CD4-positive, alpha-beta memory T cell (primary cell): ENCODE measurements around the gene LRP1-AS. TPM values are rescaled to one million over a fixed set of nuclear protein-coding genes. Genes with fewer than 3 reads are reported as not detected.
"Not testable (repeated sequence)": the region's sequence is repeated elsewhere in the genome, so short reads cannot be mapped to it uniquely, and the experiment has no call there.

Source experiments
- CTCF ChIA-PET: fragments of 350-600 bp; sonication (Branson Sonifier 250); formaldehyde crosslinking; loops from one replicate; lab custom pipeline; 2021; ENCODE audit warnings: inconsistent platforms; ENCODE audit not compliant: partially characterized antibody; lab: Charles Lee
- POLR2A ChIA-PET: fragments of 350-600 bp; sonication (Branson Sonifier 250); formaldehyde crosslinking; loops from one replicate; lab custom pipeline; 2021; ENCODE audit not compliant: partially characterized antibody; lab: Charles Lee
- DNase-seq, 5 donors: peaks; one replicate each; pipeline versions ENCODE4 v3.0.0 to v3.0.0-alpha.2; 2020 to 2022; ENCODE audit warnings: mixed read lengths in 1 of 5
- H3K27ac ChIP-seq: one replicate; pipeline ENCODE4 v1.7.0; 2013; ENCODE audit warnings: low read depth, low read length
- H3K27me3 ChIP-seq: 2 replicates; pipeline ENCODE4 v1.7.0; 2013; ENCODE audit warnings: mild to moderate bottlenecking, low read length, moderate library complexity; ENCODE audit not compliant: insufficient read depth
- H3K36me3 ChIP-seq: 2 replicates; pipeline ENCODE4 v1.7.0; 2013; ENCODE audit warnings: mild to moderate bottlenecking, low read length, moderate library complexity; ENCODE audit not compliant: insufficient read depth
- H3K4me1 ChIP-seq: 2 replicates; pipeline ENCODE4 v1.7.0; 2013; ENCODE audit warnings: mild to moderate bottlenecking, low read length, moderate library complexity; ENCODE audit not compliant: insufficient read depth
- H3K4me3 ChIP-seq, 2 donors: one replicate each; pipeline ENCODE4 v1.7.0; 2013; ENCODE audit warnings: low read length in 2 of 2, mild to moderate bottlenecking in 1 of 2
- H3K9me3 ChIP-seq, 2 donors: one replicate each; pipeline ENCODE4 v1.7.0; 2013; ENCODE audit warnings: low read length in 2 of 2, control low read depth in 1 of 2; ENCODE audit not compliant: control insufficient read depth in 1 of 2
- H3K27ac Mint-ChIP-seq, 7 donors: one replicate each; pipeline ENCODE4 v1.8.0; 2020 to 2021; ENCODE audit warnings: mixed read lengths in 7 of 7, mild to moderate bottlenecking in 6 of 7, inconsistent platforms in 3 of 7, moderate library complexity in 3 of 7
- H3K27me3 Mint-ChIP-seq, 2 donors: one replicate each; pipeline ENCODE4 v1.8.0; 2020 to 2021; ENCODE audit warnings: mixed read lengths in 2 of 2
- H3K36me3 Mint-ChIP-seq, 2 donors: one replicate each; pipeline ENCODE4 v1.8.0; 2020 to 2021; ENCODE audit warnings: mixed read lengths in 2 of 2, inconsistent platforms in 1 of 2, mild to moderate bottlenecking in 1 of 2
- H3K4me1 Mint-ChIP-seq, 4 donors: one replicate each; pipeline ENCODE4 v1.8.0; 2020 to 2021; ENCODE audit warnings: mixed read lengths in 4 of 4, mild to moderate bottlenecking in 1 of 4
- H3K4me3 Mint-ChIP-seq, 8 donors: one replicate each; pipeline ENCODE4 v1.8.0; 2020 to 2021; ENCODE audit warnings: mixed read lengths in 8 of 8, mild to moderate bottlenecking in 7 of 8, moderate library complexity in 6 of 8, inconsistent platforms in 3 of 8
- H3K9me3 Mint-ChIP-seq, 8 donors: one replicate each; pipeline ENCODE4 v1.8.0; 2020 to 2021; ENCODE audit warnings: mixed read lengths in 8 of 8, mild to moderate bottlenecking in 5 of 8, inconsistent platforms in 3 of 8, moderate library complexity in 1 of 8
- intact Hi-C: fragments of 100-400 bp; cut with micrococcal nuclease; formaldehyde crosslinking; loops from one replicate; pipeline ENCODE4 v1.15.1; 2023
- polyA plus RNA-seq, 2 donors: library from polyadenylated mRNA; unstranded; fragments of 300-500 nt; fragmentation: Illumina TruSeq; gene quantifications; one replicate each; pipeline ENCODE4 v1.2.3, GENCODE V29; 2021
- total RNA-seq, 2 experiments: library from RNA; stranded (reverse); gene quantifications; one replicate each; pipeline ENCODE4 v1.2.3, GENCODE V29; 2021

Gene LRP1-AS
- total and polyA plus RNA-seq, 4 experiments from 2014 or later, result not detected

GRCh38 chr12:57127101-57127725 is 20.2 kb downstream of the LRP1-AS start:
- ChIA-PET POLR2A (interaction anchor here (0.9 to 5.1 kb wide), 6 partner anchors 15 to 439 kb away, joined by 3 to 57 read pairs (median 4); partner anchors contain the start of genes NAB2, PTGES3 and STAT6), CTCF (interaction anchor here (0.8 to 10.4 kb wide), 9 partner anchors 9 to 116 kb away, joined by 3 to 207 read pairs (median 6); partner anchors contain the start of gene STAT6)
- Mint-ChIP-seq H3K27ac (peak overlapping the region in 6 of 7 donors; percentile 39 to 89 (median 70)), H3K36me3 (no peaks in the 10 kb centered on the region), H3K27me3 (no peaks in the 10 kb centered on the region), H3K4me1 (peaks cover 8 to 26% (median 14%) of the 10 kb centered on the region in 4 donors), H3K9me3 (no peaks in the 10 kb centered on the region), H3K4me3 (peak overlapping the region; percentile 84 to 92 (median 88))
- intact Hi-C loops, result no loop called here
- Histone ChIP-seq H3K4me3 (peak overlapping the region in 1 of 2 donors; percentile 77), H3K27me3 (no peaks in the 10 kb centered on the region), H3K4me1 (peaks cover 8% of the 10 kb centered on the region), H3K36me3 (no peaks in the 10 kb centered on the region), H3K27ac (peak overlapping the region; percentile 59), H3K9me3 (no peaks in the 10 kb centered on the region)
- DNase-seq, result peak; percentile 30 to 83 (median 44)

- CTCF ChIA-PET, result interaction anchor here (0.8 to 10.4 kb wide), 6 partner anchors 10 to 57 kb away, joined by 3 to 207 read pairs (median 45); partner anchors contain the start of gene STAT6
Observed at GRCh38 chr12:57126561-57126960, 20.9 kb downstream of the LRP1-AS start.

GRCh38 chr12:57126061-57126460 is 21.4 kb downstream of the LRP1-AS start:
- Mint-ChIP-seq H3K27ac (no peak overlapping the region), H3K4me1 (peaks cover 7 to 23% (median 14%) of the 10 kb centered on the region in 4 donors)
- CTCF ChIA-PET, result interaction anchor here (1.0 to 10.4 kb wide), 8 partner anchors 11 to 501 kb away, joined by 3 to 207 read pairs (median 6); partner anchors contain the start of gene STAT6

More at GRCh38 chr12:57126561-57126960, 20.9 kb downstream of the LRP1-AS start:
- no peak overlapping the region for H3K4me3 ChIP-seq
- no peaks in the 10 kb centered on the region for H3K36me3 Mint-ChIP-seq
- H3K27me3 Mint-ChIP-seq, result no peaks in the 10 kb centered on the region
- no peak overlapping the region for H3K27ac ChIP-seq
- H3K9me3 Mint-ChIP-seq, result no peaks in the 10 kb centered on the region
- peaks cover 8% of the 10 kb centered on the region for H3K4me1 ChIP-seq
- H3K27me3 ChIP-seq, result no peaks in the 10 kb centered on the region
- intact Hi-C loops, result no loop called here
- peaks cover 8 to 26% (median 14%) of the 10 kb centered on the region in 4 donors for H3K4me1 Mint-ChIP-seq
- H3K36me3 ChIP-seq, result no peaks in the 10 kb centered on the region
- H3K27ac Mint-ChIP-seq, result peak overlapping the region in 2 of 7 donors; percentile 14 to 71
- no peaks in the 10 kb centered on the region for H3K9me3 ChIP-seq
- H3K4me3 Mint-ChIP-seq, result peak overlapping the region; percentile 17 to 92 (median 88)
- POLR2A ChIA-PET, result interaction anchor here (1.2 to 5.1 kb wide), 3 partner anchors 15 to 20 kb away, joined by 3 to 57 read pairs (median 3); partner anchors contain the start of gene STAT6
- DNase-seq, result no peak

GRCh38 chr12:57124261-57124877 is 23.1 kb downstream of the LRP1-AS start:
- no peaks in the 10 kb centered on the region for H3K27me3 Mint-ChIP-seq
- no peaks in the 10 kb centered on the region for H3K36me3 ChIP-seq
- H3K36me3 Mint-ChIP-seq, result no peaks in the 10 kb centered on the region
- H3K27me3 ChIP-seq, result no peaks in the 10 kb centered on the region
- intact Hi-C loops, result loop anchor here (1.0 to 2.0 kb wide), 4 partner anchors 12 to 117 kb away; no protein-coding TSS in a partner anchor
- H3K27ac Mint-ChIP-seq, result peak overlapping the region in 1 of 7 donors; percentile 43
- DNase-seq, result peak; percentile 73 to 78 (median 78)
- CTCF ChIA-PET, result interaction anchor here (0.7 to 10.4 kb wide), 34 partner anchors 8 to 435 kb away, joined by 3 to 207 read pairs (median 5); partner anchors contain the start of genes MYO1A, NEMP1, SHMT2 and STAT6
- H3K4me3 Mint-ChIP-seq, result peak overlapping the region in 1 of 8 donors; percentile 1
- H3K9me3 Mint-ChIP-seq, result no peaks in the 10 kb centered on the region
- no peak overlapping the region for H3K27ac ChIP-seq
- peaks cover 2 to 10% (median 6%) of the 10 kb centered on the region in 4 donors for H3K4me1 Mint-ChIP-seq
- H3K4me3 ChIP-seq, result no peak overlapping the region
- POLR2A ChIA-PET, result interaction anchor here (0.6 to 2.7 kb wide), 5 partner anchors 13 to 61 kb away, joined by 3 to 25 read pairs (median 4); partner anchors contain the start of genes NEMP1 and STAT6
- H3K9me3 ChIP-seq, result no peaks in the 10 kb centered on the region
- peaks cover 8% of the 10 kb centered on the region for H3K4me1 ChIP-seq

More at GRCh38 chr12:57126061-57126460, 21.4 kb downstream of the LRP1-AS start:
- Mint-ChIP-seq H3K27me3 (no peaks in the 10 kb centered on the region), H3K9me3 (no peaks in the 10 kb centered on the region), H3K4me3 (peak overlapping the region in 4 of 8 donors; percentile 31 to 70 (median 41)), H3K36me3 (no peaks in the 10 kb centered on the region)
- Histone ChIP-seq H3K36me3 (no peaks in the 10 kb centered on the region), H3K4me1 (peaks cover 8% of the 10 kb centered on the region), H3K9me3 (no peaks in the 10 kb centered on the region), H3K4me3 (no peak overlapping the region), H3K27me3 (no peaks in the 10 kb centered on the region), H3K27ac (no peak overlapping the region)
- POLR2A ChIA-PET, result interaction anchor here (1.2 to 5.1 kb wide), 2 partner anchors 14 to 20 kb away, joined by 3 to 57 read pairs; partner anchors contain the start of gene STAT6
- intact Hi-C loops, result no loop called here
- no peak for DNase-seq

GRCh38 chr12:57123813-57124212 is 23.6 kb downstream of the LRP1-AS start:
- Histone ChIP-seq H3K9me3 (no peaks in the 10 kb centered on the region), H3K27me3 (no peaks in the 10 kb centered on the region), H3K4me1 (peaks cover 5% of the 10 kb centered on the region), H3K4me3 (no peak overlapping the region), H3K36me3 (no peaks in the 10 kb centered on the region), H3K27ac (no peak overlapping the region)
- Mint-ChIP-seq H3K36me3 (no peaks in the 10 kb centered on the region), H3K4me3 (no peak overlapping the region), H3K4me1 (peaks cover 2 to 10% (median 6%) of the 10 kb centered on the region in 4 donors), H3K27ac (no peak overlapping the region), H3K27me3 (no peaks in the 10 kb centered on the region), H3K9me3 (no peaks in the 10 kb centered on the region)
- CTCF ChIA-PET, result interaction anchor here (0.7 to 10.4 kb wide), 33 partner anchors 8 to 435 kb away, joined by 3 to 207 read pairs (median 5); partner anchors contain the start of genes MYO1A, NEMP1, SHMT2 and STAT6
- POLR2A ChIA-PET, result interaction anchor here (0.9 to 2.7 kb wide), 4 partner anchors 12 to 61 kb away, joined by 3 to 25 read pairs (median 8); partner anchors contain the start of genes NEMP1 and STAT6
- intact Hi-C loops, result loop anchor here (1.0 to 2.0 kb wide), 4 partner anchors 12 to 117 kb away; no protein-coding TSS in a partner anchor
- DNase-seq, result no peak

- intact Hi-C loops, H3K27me3 Mint-ChIP-seq: not testable (repeated sequence)
Observed at GRCh38 chr12:57120718-57121117, 26.7 kb downstream of the LRP1-AS start.

More at GRCh38 chr12:57120718-57121117, 26.7 kb downstream of the LRP1-AS start:
- H3K4me1 ChIP-seq, H3K27ac ChIP-seq, H3K4me3 Mint-ChIP-seq, H3K4me3 ChIP-seq, H3K36me3 Mint-ChIP-seq, H3K9me3 Mint-ChIP-seq, H3K27ac Mint-ChIP-seq, H3K27me3 ChIP-seq, DNase-seq, H3K4me1 Mint-ChIP-seq, H3K36me3 ChIP-seq, H3K9me3 ChIP-seq: not testable (repeated sequence)
- POLR2A ChIA-PET, result interaction anchor here (3.4 kb wide), 1 partner anchor 9 kb away, joined by 11 read pairs; the partner anchor contains the start of gene STAT6
- CTCF ChIA-PET, result interaction anchor here (1.0 to 10.4 kb wide), 9 partner anchors 9 to 132 kb away, joined by 3 to 207 read pairs (median 8); partner anchors contain the start of gene STAT6
